Activated CD8-positive, alpha-beta memory T cell treated with anti-CD3 and anti-CD28 coated beads for 36 hours (primary cell): ENCODE results near the gene TYW1. TPM values are rescaled to one million over a fixed set of nuclear protein-coding genes. Genes with fewer than 3 reads are reported as not detected.
"Not testable (repeated sequence)": the region's sequence is repeated elsewhere in the genome, so short reads cannot be mapped to it uniquely, and the experiment has no call there.

Experiments used
- CTCF ChIA-PET: fragments of 350-600 bp; sonication (Branson Sonifier 250); formaldehyde crosslinking; loops from one replicate; lab custom pipeline; 2021; ENCODE audit warnings: antibody characterized with exemption; lab: Charles Lee
- POLR2A ChIA-PET: fragments of 350-600 bp; sonication (Branson Sonifier 250); formaldehyde crosslinking; loops from one replicate; lab custom pipeline; 2021; ENCODE audit warnings: antibody characterized with exemption; lab: Charles Lee
- total RNA-seq, 2 experiments: library from RNA; stranded (reverse); gene quantifications; one replicate each; pipeline ENCODE4 v1.2.3, GENCODE V29; 2021

Gene TYW1
- total RNA-seq, 2 experiments from 2014 or later: 20.7 to 21.0 TPM

- ChIA-PET POLR2A (no interaction called here), CTCF (no interaction called here)
Observed at GRCh38 chr7:67100956-67101361, 104.3 kb downstream of the TYW1 start.

GRCh38 chr7:67104937-67105336 lies 108.3 kb downstream of the TYW1 start:
- POLR2A ChIA-PET, CTCF ChIA-PET: not testable (repeated sequence)

- ChIA-PET CTCF (no interaction called here), POLR2A (no interaction called here)
Observed at GRCh38 chr7:67105377-67105776, 108.7 kb downstream of the TYW1 start.

- CTCF ChIA-PET, POLR2A ChIA-PET: not testable (repeated sequence)
Observed at GRCh38 chr7:67106255-67106654, 109.6 kb downstream of the TYW1 start.

- POLR2A ChIA-PET, CTCF ChIA-PET: not testable (repeated sequence)
Observed at GRCh38 chr7:67111342-67111741, 114.7 kb downstream of the TYW1 start.

- POLR2A ChIA-PET, CTCF ChIA-PET: not testable (repeated sequence)
Observed at GRCh38 chr7:67114483-67115246, 118.0 kb downstream of the TYW1 start.

- CTCF ChIA-PET, POLR2A ChIA-PET: not testable (repeated sequence)
Observed at GRCh38 chr7:67120491-67120890, 123.9 kb downstream of the TYW1 start.

- CTCF ChIA-PET, POLR2A ChIA-PET: not testable (repeated sequence)
Observed at GRCh38 chr7:67128257-67128656, 131.6 kb downstream of the TYW1 start.

GRCh38 chr7:67130766-67131165 lies 134.1 kb downstream of the TYW1 start:
- CTCF ChIA-PET, POLR2A ChIA-PET: not testable (repeated sequence)

- CTCF ChIA-PET: interaction anchor here (0.7 kb wide), 1 partner anchor 252 kb away, joined by 4 read pairs; no protein-coding TSS in a partner anchor
- POLR2A ChIA-PET: interaction anchor here (0.7 kb wide), 2 partner anchors 183 to 644 kb away, joined by 4 read pairs; no protein-coding TSS in a partner anchor
Observed at GRCh38 chr7:67134912-67135311, 138.3 kb downstream of the TYW1 start.

- CTCF ChIA-PET, POLR2A ChIA-PET: not testable (repeated sequence)
Observed at GRCh38 chr7:67135617-67136486, 139.2 kb downstream of the TYW1 start.

GRCh38 chr7:67137489-67137888 lies 140.9 kb downstream of the TYW1 start:
- POLR2A ChIA-PET, CTCF ChIA-PET: not testable (repeated sequence)

GRCh38 chr7:67139876-67140275 lies 143.2 kb downstream of the TYW1 start:
- CTCF ChIA-PET, POLR2A ChIA-PET: not testable (repeated sequence)

- CTCF ChIA-PET, POLR2A ChIA-PET: not testable (repeated sequence)
Observed at GRCh38 chr7:67141001-67141400, 144.4 kb downstream of the TYW1 start.

GRCh38 chr7:67143091-67143786 lies 146.6 kb downstream of the TYW1 start:
- CTCF ChIA-PET, POLR2A ChIA-PET: not testable (repeated sequence)

GRCh38 chr7:67145581-67146193 lies 149.1 kb downstream of the TYW1 start:
- POLR2A ChIA-PET: not testable (repeated sequence)
- CTCF ChIA-PET: interaction anchor here (0.6 kb wide), 1 partner anchor 106 kb away, joined by 3 read pairs; no protein-coding TSS in a partner anchor

GRCh38 chr7:67149131-67149530 lies 152.5 kb downstream of the TYW1 start:
- POLR2A ChIA-PET, CTCF ChIA-PET: not testable (repeated sequence)

- CTCF ChIA-PET: interaction anchor here (0.5 kb wide), 1 partner anchor 26 kb away, joined by 3 read pairs; no protein-coding TSS in a partner anchor
- POLR2A ChIA-PET: not testable (repeated sequence)
Observed at GRCh38 chr7:67154374-67154773, 157.7 kb downstream of the TYW1 start.

GRCh38 chr7:67156064-67156463 lies 159.4 kb downstream of the TYW1 start:
- CTCF ChIA-PET, POLR2A ChIA-PET: not testable (repeated sequence)
